Cardiac muscle cell (in vitro differentiated cells and primary cell): Measurements from ENCODE around the gene RPL19. TPM values are rescaled to one million over a fixed set of nuclear protein-coding genes. Genes with fewer than 3 reads are reported as not detected.

Experiments
- DNase-seq, 2 donors: peaks; one replicate each; pipeline versions ENCODE4 v3.0.0 to v3.0.0-alpha.2; 2010 to 2017; ENCODE audit warnings: low read depth in 1 of 2, low spot score in 1 of 2
- H3K27ac ChIP-seq: fragments of 200-600 bp; sonication (generic); 2 replicates; pipeline ENCODE4 v1.5.1; 2016
- H3K27me3 ChIP-seq: fragments of 200-600 bp; sonication (generic); 2 replicates; pipeline ENCODE4 v1.6.0; 2016; ENCODE audit warnings: control low read depth
- H3K36me3 ChIP-seq: fragments of 200-600 bp; sonication (generic); 2 replicates; pipeline ENCODE4 v1.5.1; 2016; ENCODE audit warnings: control low read depth
- H3K4me1 ChIP-seq: fragments of 200-600 bp; sonication (generic); 2 replicates; pipeline ENCODE4 v1.8.1; 2017; ENCODE audit warnings: low read depth, mild to moderate bottlenecking, mixed run types
- H3K4me3 ChIP-seq: fragments of 200-600 bp; sonication (generic); 2 replicates; pipeline ENCODE4 v1.5.1; 2016; ENCODE audit warnings: mild to moderate bottlenecking
- H3K9me3 ChIP-seq: fragments of 200-600 bp; sonication (generic); 2 replicates; pipeline ENCODE4 v1.5.1; 2017; ENCODE audit warnings: low read depth, mild to moderate bottlenecking, control low read depth
- polyA plus RNA-seq: library from polyadenylated mRNA; unstranded; fragments of >200 nt; fragmentation: Nextera tagmentation; extraction: Ambion mirVana; gene quantifications from 2 replicates; pipeline ENCODE4 v1.2.1, GENCODE V29; 2016
- total RNA-seq: library from RNA; depleted of rRNA; stranded (reverse); fragments of >200 nt; gene quantifications from 2 replicates; pipeline ENCODE4 v1.2.3, GENCODE V29; 2016
- TF ChIP-seq, protein P1 (sequence below): IDR thresholded peaks from 2 replicates; pipeline ENCODE4 v1.5.1; 2012; ENCODE audit warnings: low read depth, mild to moderate bottlenecking, low read length

Gene RPL19
- total and polyA plus RNA-seq, 2 experiments from 2014 or later, result 761 to 3,028 TPM

- DNase-seq, result no peak
- Histone ChIP-seq H3K9me3 (no peaks in the 10 kb centered on the region), H3K4me1 (peaks cover 32% of the 10 kb centered on the region), H3K27ac (peak overlapping the region; percentile 78), H3K36me3 (peaks cover 8% of the 10 kb centered on the region), H3K4me3 (no peak overlapping the region), H3K27me3 (no peaks in the 10 kb centered on the region)
- TF ChIP-seq, protein P1, sequence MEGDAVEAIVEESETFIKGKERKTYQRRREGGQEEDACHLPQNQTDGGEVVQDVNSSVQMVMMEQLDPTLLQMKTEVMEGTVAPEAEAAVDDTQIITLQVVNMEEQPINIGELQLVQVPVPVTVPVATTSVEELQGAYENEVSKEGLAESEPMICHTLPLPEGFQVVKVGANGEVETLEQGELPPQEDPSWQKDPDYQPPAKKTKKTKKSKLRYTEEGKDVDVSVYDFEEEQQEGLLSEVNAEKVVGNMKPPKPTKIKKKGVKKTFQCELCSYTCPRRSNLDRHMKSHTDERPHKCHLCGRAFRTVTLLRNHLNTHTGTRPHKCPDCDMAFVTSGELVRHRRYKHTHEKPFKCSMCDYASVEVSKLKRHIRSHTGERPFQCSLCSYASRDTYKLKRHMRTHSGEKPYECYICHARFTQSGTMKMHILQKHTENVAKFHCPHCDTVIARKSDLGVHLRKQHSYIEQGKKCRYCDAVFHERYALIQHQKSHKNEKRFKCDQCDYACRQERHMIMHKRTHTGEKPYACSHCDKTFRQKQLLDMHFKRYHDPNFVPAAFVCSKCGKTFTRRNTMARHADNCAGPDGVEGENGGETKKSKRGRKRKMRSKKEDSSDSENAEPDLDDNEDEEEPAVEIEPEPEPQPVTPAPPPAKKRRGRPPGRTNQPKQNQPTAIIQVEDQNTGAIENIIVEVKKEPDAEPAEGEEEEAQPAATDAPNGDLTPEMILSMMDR, result no peak
Observed at GRCh38 chr17:39195568-39196160, 4.4 kb upstream of the RPL19 start.

- no peaks in the 10 kb centered on the region for H3K9me3 ChIP-seq
- peaks cover 1% of the 10 kb centered on the region for H3K36me3 ChIP-seq
- peak overlapping the region; percentile 54 for H3K4me3 ChIP-seq
- no peaks in the 10 kb centered on the region for H3K27me3 ChIP-seq
- H3K4me1 ChIP-seq, result peaks cover 37% of the 10 kb centered on the region
- no peak for DNase-seq
- H3K27ac ChIP-seq, result no peak overlapping the region
- TF ChIP-seq, protein P1, result no peak
Observed at GRCh38 chr17:39196241-39196807, 3.8 kb upstream of the RPL19 start.

DNA sequence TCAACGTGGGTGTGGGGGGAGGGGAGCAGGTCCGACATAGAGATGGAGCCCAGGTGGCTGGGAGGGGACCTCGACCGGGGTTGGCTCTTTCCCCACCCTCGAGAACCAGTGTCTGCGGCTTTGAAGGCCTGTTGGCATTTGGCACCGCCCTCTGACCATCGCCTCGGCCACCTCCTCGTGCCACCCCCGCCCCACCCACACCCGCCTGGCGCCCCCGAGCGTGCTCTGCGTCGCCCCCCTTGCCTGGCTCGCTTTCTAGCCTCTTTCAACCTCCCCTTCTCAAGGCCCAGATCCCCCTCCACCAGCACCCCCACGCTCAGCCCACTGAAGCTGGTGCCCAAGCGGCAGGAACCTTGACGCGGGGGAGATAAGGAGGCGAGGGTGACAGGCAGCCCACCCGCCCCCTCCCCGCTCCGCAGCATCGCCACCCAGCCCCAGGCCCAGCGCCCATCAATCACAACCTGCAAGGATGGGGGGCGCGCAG is 3.2 kb upstream of the RPL19 start:
- H3K4me3 ChIP-seq, result peak overlapping the region; percentile 54
- H3K36me3 ChIP-seq, result peaks cover 5% of the 10 kb centered on the region
- DNase-seq, result no peak
- no peaks in the 10 kb centered on the region for H3K27me3 ChIP-seq
- H3K27ac ChIP-seq, result no peak overlapping the region
- peaks cover 38% of the 10 kb centered on the region for H3K4me1 ChIP-seq
- TF ChIP-seq, protein P1, result no peak
- H3K9me3 ChIP-seq, result no peaks in the 10 kb centered on the region

DNA sequence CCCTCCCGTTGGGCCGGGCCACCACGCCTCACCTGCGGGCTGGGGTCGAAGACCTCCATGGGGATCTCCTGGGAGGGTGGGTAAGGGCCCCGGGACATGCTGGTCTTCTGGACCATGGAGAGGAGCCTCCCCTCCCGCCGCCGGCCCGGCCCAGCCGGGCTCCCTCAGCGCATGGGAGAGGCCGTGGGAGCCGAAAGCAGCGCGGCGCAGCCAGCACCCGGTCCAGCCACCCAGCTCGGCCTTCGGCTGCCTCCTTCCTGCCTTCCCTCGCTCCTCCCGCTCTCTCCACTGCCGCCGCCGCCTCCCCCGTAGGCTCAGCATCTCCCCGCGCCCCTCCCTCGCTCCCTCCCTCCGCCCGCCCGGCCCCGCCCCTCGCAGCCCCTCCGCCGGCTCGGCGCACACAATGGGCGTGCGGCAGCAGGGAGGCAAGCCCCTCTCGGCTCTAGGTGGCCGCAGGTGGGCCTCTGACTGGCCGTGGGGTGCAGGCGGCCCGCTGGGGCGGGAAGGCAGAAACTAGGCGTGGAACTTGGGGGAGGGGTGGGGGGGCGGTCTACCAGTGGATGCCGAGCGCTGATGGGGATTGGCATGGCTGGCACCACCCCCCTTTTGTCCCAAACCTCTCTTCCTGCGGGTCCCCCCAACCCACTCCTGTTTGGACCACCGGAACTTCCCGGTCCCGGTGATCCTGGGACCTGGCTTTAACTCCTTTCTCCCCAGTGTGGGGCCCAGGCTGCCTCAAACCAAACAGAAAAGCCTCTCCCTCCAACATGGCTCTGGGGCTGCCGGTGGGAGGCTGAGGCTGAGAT is 2.5 kb upstream of the RPL19 start, which contains the start of gene CACNB1:
Gene CACNB1, minus strand, starts transcription at position 290 of the 806 bp plus-strand sequence. Its CDS starts 174 bp downstream, at position 116.
- Histone ChIP-seq H3K36me3 (peaks cover 12% of the 10 kb centered on the region), H3K27me3 (no peaks in the 10 kb centered on the region), H3K4me1 (peaks cover 38% of the 10 kb centered on the region), H3K4me3 (peak within 1 kb of the TSS; percentile 54), H3K27ac (no peak within 1 kb of the TSS), H3K9me3 (no peaks in the 10 kb centered on the region)
- peak; percentile 84 to 91 for DNase-seq
- TF ChIP-seq, protein P1, result no peak

DNA sequence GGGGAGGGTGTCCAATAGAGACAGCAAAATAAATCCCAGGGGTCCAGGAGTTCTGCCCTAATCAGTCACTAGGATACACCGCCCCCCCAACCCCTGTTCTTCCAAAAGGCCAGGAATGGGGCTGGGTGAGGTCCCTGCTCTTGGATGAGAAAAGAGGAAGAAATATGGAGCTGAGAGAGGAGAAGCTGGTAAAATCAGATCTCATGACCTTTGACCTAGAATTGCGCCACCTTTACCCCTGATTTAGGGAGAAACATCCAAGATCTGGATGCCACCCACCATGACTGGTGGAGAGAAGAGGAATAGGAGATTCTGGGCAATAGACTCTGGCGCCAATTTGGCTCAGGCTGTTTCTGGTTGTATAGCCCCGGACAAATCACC is 1.9 kb upstream of the RPL19 start:
- no peaks in the 10 kb centered on the region for H3K9me3 ChIP-seq
- no peak for DNase-seq
- peaks cover 38% of the 10 kb centered on the region for H3K4me1 ChIP-seq
- TF ChIP-seq, protein P1, result no peak
- H3K4me3 ChIP-seq, result no peak overlapping the region
- no peaks in the 10 kb centered on the region for H3K27me3 ChIP-seq
- H3K36me3 ChIP-seq, result peaks cover 16% of the 10 kb centered on the region
- H3K27ac ChIP-seq, result no peak overlapping the region
